ENCODE results near the gene PAX5. TPM values are rescaled to one million over a fixed set of nuclear protein-coding genes. Genes with fewer than 3 reads are reported as not detected.
"Not testable (repeated sequence)": the region's sequence is repeated elsewhere in the genome, so short reads cannot be mapped to it uniquely, and the experiment has no call there.

PAX5 gene
- total RNA-seq, 2 experiments from 2014 or later, result 2.2 to 2.4 TPM

- Mint-ChIP-seq H3K27me3 (peaks cover 7% of the 10 kb centered on the region), H3K36me3 (no peaks in the 10 kb centered on the region), H3K4me1 (no peaks in the 10 kb centered on the region), H3K9me3 (no peaks in the 10 kb centered on the region), H3K4me3 (no peak overlapping the region), H3K27ac (no peak overlapping the region)
- DNase-seq, result no peak
These were observed 158.0 kb downstream of the PAX5 start for GRCh38 chr9:36876056-36876455.

GRCh38 chr9:36874921-36875320 is 159.1 kb downstream of the PAX5 start:
- Mint-ChIP-seq H3K4me1 (no peaks in the 10 kb centered on the region), H3K27me3 (peaks cover 7% of the 10 kb centered on the region), H3K9me3 (no peaks in the 10 kb centered on the region), H3K4me3 (no peak overlapping the region), H3K36me3 (no peaks in the 10 kb centered on the region), H3K27ac (no peak overlapping the region)
- no peak for DNase-seq

GRCh38 chr9:36874261-36874660 is 159.8 kb downstream of the PAX5 start:
- DNase-seq, result no peak
- Mint-ChIP-seq H3K4me3 (no peak overlapping the region), H3K36me3 (no peaks in the 10 kb centered on the region), H3K27me3 (peaks cover 7% of the 10 kb centered on the region), H3K4me1 (no peaks in the 10 kb centered on the region), H3K9me3 (no peaks in the 10 kb centered on the region), H3K27ac (no peak overlapping the region)

GRCh38 chr9:36873247-36873875 is 160.7 kb downstream of the PAX5 start:
- peaks cover 7% of the 10 kb centered on the region for H3K27me3 Mint-ChIP-seq
- peak overlapping the region; percentile 11 for H3K27ac Mint-ChIP-seq
- H3K4me1 Mint-ChIP-seq, result no peaks in the 10 kb centered on the region
- H3K4me3 Mint-ChIP-seq, result no peak overlapping the region
- peak; percentile 71 for DNase-seq
- no peaks in the 10 kb centered on the region for H3K9me3 Mint-ChIP-seq
- no peaks in the 10 kb centered on the region for H3K36me3 Mint-ChIP-seq

- Mint-ChIP-seq H3K4me3 (no peak overlapping the region), H3K9me3 (no peaks in the 10 kb centered on the region), H3K4me1 (no peaks in the 10 kb centered on the region), H3K36me3 (no peaks in the 10 kb centered on the region), H3K27me3 (peaks cover 9% of the 10 kb centered on the region), H3K27ac (no peak overlapping the region)
- DNase-seq, result no peak
These were observed 161.4 kb downstream of the PAX5 start for GRCh38 chr9:36872641-36873040.

DNA sequence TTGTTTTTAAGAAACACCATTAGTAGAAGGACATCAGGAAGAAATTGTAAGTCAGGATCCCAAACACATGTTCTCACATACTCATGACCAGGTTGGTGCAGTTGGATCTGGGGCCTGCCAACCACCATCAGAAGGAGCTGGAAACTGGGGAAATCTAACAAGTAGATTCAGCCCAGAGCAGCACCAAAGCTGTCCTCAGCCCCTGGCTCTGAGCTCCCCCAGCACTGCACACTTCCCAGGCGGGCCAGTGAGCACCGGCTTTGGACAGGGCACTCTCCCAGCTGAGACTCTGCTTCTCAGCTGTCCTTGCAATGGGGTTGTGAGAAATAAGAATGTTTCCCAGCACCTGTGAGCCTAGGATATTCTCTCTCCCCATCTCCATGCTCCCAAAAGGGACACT is 162.5 kb downstream of the PAX5 start:
- peaks cover 14% of the 10 kb centered on the region for H3K27me3 Mint-ChIP-seq
- no peaks in the 10 kb centered on the region for H3K9me3 Mint-ChIP-seq
- no peaks in the 10 kb centered on the region for H3K36me3 Mint-ChIP-seq
- no peaks in the 10 kb centered on the region for H3K4me1 Mint-ChIP-seq
- no peak overlapping the region for H3K4me3 Mint-ChIP-seq
- no peak for DNase-seq
- no peak overlapping the region for H3K27ac Mint-ChIP-seq

DNA sequence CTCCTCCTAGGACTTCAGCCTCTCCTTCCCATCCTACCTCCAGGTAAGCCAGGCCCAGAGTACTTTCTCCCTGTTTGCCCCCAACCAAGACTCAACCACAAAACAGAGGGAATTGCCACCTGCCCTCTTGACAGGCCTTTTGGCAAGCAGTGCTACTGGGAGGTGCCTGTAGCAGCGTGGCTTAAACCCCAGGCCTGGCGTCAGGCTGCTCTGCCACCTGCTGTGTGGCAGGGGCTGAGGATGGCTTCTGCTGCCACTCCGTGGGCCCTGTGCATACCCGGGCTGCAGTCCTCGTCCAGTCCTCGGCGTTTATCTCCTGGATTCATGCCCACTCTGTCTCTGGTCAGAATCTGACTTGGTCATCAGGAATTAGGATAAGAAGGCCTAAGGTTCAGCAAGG is 163.1 kb downstream of the PAX5 start:
- no peak overlapping the region for H3K27ac Mint-ChIP-seq

DNA sequence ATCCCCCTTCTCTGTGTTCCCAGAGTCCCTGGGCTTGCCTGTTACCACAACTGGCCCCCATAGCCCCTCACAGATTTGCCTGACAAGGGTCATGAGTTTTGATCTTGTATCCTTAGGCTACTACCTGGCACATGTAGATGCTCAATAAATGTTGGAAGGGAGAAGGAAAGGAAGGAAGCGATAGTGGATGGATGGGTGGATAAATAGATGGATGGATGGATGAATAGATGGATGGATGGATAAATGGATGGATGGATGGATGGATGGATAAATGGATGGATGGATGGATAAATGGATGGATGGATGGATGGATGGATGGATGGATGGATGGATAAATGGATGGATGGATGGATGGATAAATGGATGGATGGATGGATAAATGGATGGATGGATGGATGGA is 164.5 kb downstream of the PAX5 start:
- not testable (repeated sequence) for H3K4me1 Mint-ChIP-seq, H3K36me3 Mint-ChIP-seq, H3K4me3 Mint-ChIP-seq

More for the DNA sequence above, 163.1 kb downstream of the PAX5 start:
- H3K36me3 Mint-ChIP-seq, result no peaks in the 10 kb centered on the region
- no peak for DNase-seq
- H3K27me3 Mint-ChIP-seq, result peaks cover 14% of the 10 kb centered on the region
- no peaks in the 10 kb centered on the region for H3K4me1 Mint-ChIP-seq
- H3K9me3 Mint-ChIP-seq, result no peaks in the 10 kb centered on the region
- no peak overlapping the region for H3K4me3 Mint-ChIP-seq

DNA sequence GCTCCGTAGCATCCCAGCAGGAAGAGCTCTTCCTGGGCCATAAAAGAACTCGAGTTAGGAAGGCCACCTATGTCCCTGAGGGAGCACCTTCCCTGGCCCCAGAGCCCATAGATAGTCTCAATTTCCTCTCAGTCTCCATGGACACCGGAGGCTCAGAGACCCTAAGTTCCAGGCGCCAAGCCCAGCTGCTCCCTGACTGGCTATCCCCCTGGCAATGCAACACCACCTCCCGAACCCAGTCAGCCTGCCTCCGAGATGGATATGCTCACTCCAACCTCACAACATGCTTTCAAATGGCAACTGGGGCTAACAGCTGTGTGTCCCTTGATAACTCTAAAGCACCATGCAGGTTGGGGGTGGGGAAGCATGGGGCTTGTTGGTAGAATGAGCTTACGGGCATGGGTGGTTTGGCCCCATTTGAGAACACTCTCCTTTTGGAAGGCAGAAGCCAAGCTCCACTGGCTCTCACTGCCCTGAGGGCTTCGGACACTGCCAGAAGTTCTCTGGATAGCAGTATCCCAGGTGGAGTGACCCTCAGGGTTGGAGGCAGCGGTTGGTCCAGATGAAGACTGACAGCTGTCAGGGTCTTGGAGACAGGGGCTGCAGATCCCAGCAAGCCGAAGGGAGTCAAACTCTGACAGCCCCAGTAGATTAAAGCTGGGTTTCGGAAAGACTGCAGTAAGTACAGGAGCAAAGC is 165.3 kb downstream of the PAX5 start:
- no peaks in the 10 kb centered on the region for H3K9me3 Mint-ChIP-seq
- DNase-seq, result no peak
- no peaks in the 10 kb centered on the region for H3K4me1 Mint-ChIP-seq
- peaks cover 14% of the 10 kb centered on the region for H3K27me3 Mint-ChIP-seq
- no peaks in the 10 kb centered on the region for H3K36me3 Mint-ChIP-seq
- no peak overlapping the region for H3K4me3 Mint-ChIP-seq
- no peak overlapping the region for H3K27ac Mint-ChIP-seq

More for the DNA sequence above, 164.5 kb downstream of the PAX5 start:
- H3K9me3 Mint-ChIP-seq, H3K27ac Mint-ChIP-seq, DNase-seq: not testable (repeated sequence)
- peaks cover 14% of the 10 kb centered on the region for H3K27me3 Mint-ChIP-seq

DNA sequence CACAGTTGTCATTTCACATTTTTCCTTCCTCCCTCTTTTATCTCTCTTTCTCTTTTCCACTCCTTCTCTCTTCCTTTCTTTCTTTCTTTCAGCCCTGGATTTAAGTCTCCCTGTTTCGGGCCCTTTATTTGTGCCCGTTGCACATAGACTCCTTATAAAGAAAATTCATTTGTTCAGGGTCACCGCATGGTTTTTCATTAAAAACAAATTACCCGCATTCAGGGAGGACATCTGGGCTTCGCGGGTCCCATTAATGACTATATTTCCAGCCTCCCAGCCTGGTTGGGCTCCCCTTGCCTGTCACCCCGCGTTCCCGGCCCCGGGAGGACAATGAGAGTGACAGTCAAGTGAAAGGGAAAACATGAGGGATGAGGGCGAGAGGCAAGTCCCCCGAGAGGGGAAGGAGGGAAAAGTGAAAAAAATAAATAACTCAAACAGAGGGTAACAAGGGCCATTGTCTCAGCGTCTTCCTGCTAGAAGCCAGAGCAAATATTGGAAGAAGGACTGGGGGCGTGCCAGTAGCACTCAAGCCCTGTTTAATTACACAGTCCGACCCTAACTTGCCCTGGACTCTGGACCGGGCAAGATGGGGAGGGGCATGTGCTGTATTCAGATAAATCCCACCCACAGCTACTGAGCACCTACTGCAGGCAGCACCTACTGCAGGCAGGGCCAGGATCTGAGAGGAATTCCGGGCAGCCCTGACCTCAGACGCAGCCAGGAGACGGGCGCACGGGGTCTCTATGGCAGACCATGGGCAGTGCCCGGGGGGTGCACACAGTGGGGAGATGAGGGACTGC is 166.2 kb downstream of the PAX5 start:
- H3K4me1 Mint-ChIP-seq, result no peaks in the 10 kb centered on the region
- DNase-seq, result no peak
- peaks cover 10% of the 10 kb centered on the region for H3K27me3 Mint-ChIP-seq
- no peaks in the 10 kb centered on the region for H3K9me3 Mint-ChIP-seq
- H3K4me3 Mint-ChIP-seq, result no peak overlapping the region
- no peak overlapping the region for H3K27ac Mint-ChIP-seq
- no peaks in the 10 kb centered on the region for H3K36me3 Mint-ChIP-seq

GRCh38 chr9:36867241-36867640 is 166.8 kb downstream of the PAX5 start:
- no peaks in the 10 kb centered on the region for H3K36me3 Mint-ChIP-seq
- peaks cover 8% of the 10 kb centered on the region for H3K27me3 Mint-ChIP-seq
- H3K4me1 Mint-ChIP-seq, result no peaks in the 10 kb centered on the region
- H3K9me3 Mint-ChIP-seq, result no peaks in the 10 kb centered on the region
- DNase-seq, result no peak
- no peak overlapping the region for H3K27ac Mint-ChIP-seq
- H3K4me3 Mint-ChIP-seq, result no peak overlapping the region

DNA sequence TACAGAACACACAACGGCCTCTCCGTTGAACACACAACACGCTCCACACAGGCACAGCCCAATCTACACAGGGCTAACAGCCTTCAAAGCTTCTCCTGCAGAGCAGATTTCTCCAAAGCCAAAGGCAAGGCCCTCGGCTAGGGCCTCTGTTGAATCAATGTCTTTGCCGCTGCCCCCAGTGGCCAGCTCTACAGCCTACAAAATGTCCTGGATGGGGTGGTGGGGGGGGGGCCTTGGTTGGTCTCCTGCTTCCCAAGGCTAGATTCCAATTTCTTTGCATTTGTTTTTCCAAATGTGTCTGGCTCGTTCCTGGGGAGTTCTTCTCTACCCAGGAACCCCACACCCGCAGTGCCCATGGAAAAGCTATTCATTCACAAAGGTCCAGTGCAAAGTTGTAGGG is 167.2 kb downstream of the PAX5 start:
- Mint-ChIP-seq H3K4me3 (no peak overlapping the region), H3K27me3 (peaks cover 8% of the 10 kb centered on the region), H3K27ac (no peak overlapping the region), H3K36me3 (no peaks in the 10 kb centered on the region), H3K4me1 (no peaks in the 10 kb centered on the region), H3K9me3 (no peaks in the 10 kb centered on the region)
- no peak for DNase-seq

DNA sequence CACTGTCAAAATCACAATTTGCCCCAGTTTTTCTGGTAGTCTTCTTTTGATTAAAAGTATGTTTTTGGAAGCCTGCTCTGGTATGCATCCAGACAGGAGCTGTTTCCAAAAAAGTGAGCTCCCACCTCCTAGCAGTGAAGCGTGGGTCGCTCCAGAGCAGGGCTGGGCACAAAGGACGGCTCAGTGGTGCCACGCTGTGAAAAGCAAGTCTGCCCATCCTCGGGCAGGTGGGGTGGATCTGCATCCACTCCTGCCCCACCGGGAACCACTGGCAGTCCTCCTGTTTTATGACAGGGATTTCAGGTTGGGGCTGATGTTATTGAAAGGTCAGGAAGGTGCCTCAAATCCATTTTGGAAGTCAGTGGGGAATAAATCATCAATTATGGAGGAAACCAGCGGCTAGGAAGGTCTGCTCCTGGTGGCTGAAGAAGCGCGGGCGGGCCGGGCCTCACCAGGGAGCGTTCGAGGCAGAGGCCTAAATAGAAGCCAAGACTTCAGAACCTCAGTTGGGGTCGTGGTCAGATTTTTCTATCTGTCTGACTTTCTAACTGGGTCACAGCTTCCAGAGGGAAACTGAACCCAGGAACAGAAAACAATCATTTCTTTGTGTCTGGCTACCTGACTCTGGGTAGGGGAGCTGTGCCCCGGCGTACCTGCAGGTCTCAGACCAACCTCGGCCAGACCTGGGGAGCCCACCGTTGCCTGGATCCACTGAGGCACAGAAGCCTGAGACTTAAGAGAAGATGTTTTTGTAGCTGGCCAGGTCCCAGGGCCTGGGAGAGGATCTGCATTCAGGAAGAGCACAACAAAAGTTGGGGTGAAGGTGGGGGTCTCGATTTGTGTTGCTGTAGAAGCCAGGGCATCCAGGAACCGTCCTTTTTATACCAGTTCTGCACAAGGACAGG is 168.1 kb downstream of the PAX5 start:
- H3K9me3 Mint-ChIP-seq, result no peaks in the 10 kb centered on the region
- no peak for DNase-seq
- H3K27me3 Mint-ChIP-seq, result peaks cover 8% of the 10 kb centered on the region

GRCh38 chr9:36864491-36865410 is 169.3 kb downstream of the PAX5 start:
- H3K4me1 Mint-ChIP-seq, result no peaks in the 10 kb centered on the region
- no peaks in the 10 kb centered on the region for H3K9me3 Mint-ChIP-seq
- no peak overlapping the region for H3K4me3 Mint-ChIP-seq
- peaks cover 8% of the 10 kb centered on the region for H3K27me3 Mint-ChIP-seq
- H3K36me3 Mint-ChIP-seq, result no peaks in the 10 kb centered on the region
- H3K27ac Mint-ChIP-seq, result no peak overlapping the region
- DNase-seq, result no peak

More for the DNA sequence above, 168.1 kb downstream of the PAX5 start:
- Mint-ChIP-seq H3K27ac (no peak overlapping the region), H3K4me1 (no peaks in the 10 kb centered on the region), H3K36me3 (no peaks in the 10 kb centered on the region), H3K4me3 (no peak overlapping the region)
